Hematopoietic multipotent progenitor cell treated with erythropoietin and hydrocortisone succinate and interleukin-3 and kit ligand, for 17 days (in vitro differentiated cells): ENCODE measurements around the gene LBHD2.

Experiments
- DNase-seq: peaks from one replicate; pipeline ENCODE4 v3.0.0-alpha.2; 2015; ENCODE audit warnings: low spot score

LBHD2 gene

GRCh38 chr14:103132381-103133209 is 48.6 kb downstream of the LBHD2 start:
- DNase-seq = no peak

- DNase-seq = no peak
Observed at GRCh38 chr14:103133210-103134140, 49.5 kb downstream of the LBHD2 start.

GRCh38 chr14:103134405-103134804 is 50.4 kb downstream of the LBHD2 start:
- no peak for DNase-seq

- DNase-seq = no peak
Observed at GRCh38 chr14:103134919-103135318, 50.9 kb downstream of the LBHD2 start.

- no peak for DNase-seq
Observed at GRCh38 chr14:103135333-103136260, 51.6 kb downstream of the LBHD2 start.

GRCh38 chr14:103136388-103137271 is 52.6 kb downstream of the LBHD2 start:
- DNase-seq = peak; percentile 58

- DNase-seq = no peak
Observed at GRCh38 chr14:103137689-103138300, 53.8 kb downstream of the LBHD2 start.

- DNase-seq = no peak
Observed at GRCh38 chr14:103138301-103139131, 54.5 kb downstream of the LBHD2 start.

GRCh38 chr14:103139132-103140025 is 55.4 kb downstream of the LBHD2 start:
- DNase-seq = no peak
